Vagina (tissue), 2 donors: ENCODE measurements around the gene ZNF638.

ENCODE experiments used
- POLR2AphosphoS5 ChIP-seq, 2 donors: sonication (generic); formaldehyde crosslinking; IDR thresholded peaks; one replicate each; pipeline ENCODE4 v1.9.0; 2017; ENCODE audit warnings: antibody characterized with exemption in 2 of 2, mild to moderate bottlenecking in 2 of 2, low read depth in 1 of 2; ENCODE audit not compliant: insufficient read depth in 1 of 2
- TF ChIP-seq, protein P1 (sequence below), 3 experiments: fragments of 450-650 bp in 2 of 3; fragments of 200-600 bp in 1 of 3; sonication (generic) in 1 of 3; IDR thresholded peaks; one replicate each; pipeline ENCODE4 v1.5.1; 2017 to 2019; ENCODE audit warnings: antibody characterized with exemption in 3 of 3, mild to moderate bottlenecking in 2 of 3, moderate library complexity in 2 of 3

DNA sequence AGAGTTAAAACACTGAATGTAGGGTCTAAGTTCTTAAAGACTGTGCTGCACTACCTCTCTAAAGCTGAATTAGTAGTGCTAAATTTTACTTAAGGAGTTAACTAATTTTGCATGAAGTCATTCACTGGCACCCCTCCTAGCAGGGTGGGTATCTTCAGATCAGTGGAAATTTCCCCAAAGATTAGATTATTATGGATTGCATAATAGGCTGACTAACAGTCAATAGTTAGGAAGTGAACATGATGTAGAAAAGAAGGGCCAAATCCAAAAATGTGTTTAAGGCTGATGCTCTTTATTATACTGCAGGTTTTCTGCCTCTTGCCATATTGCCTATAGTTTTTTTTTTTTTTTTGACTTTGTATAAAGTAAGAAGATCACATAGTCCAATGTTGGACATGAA is 5.2 kb downstream of the ZNF638 start:
- TF ChIP-seq, protein P1, sequence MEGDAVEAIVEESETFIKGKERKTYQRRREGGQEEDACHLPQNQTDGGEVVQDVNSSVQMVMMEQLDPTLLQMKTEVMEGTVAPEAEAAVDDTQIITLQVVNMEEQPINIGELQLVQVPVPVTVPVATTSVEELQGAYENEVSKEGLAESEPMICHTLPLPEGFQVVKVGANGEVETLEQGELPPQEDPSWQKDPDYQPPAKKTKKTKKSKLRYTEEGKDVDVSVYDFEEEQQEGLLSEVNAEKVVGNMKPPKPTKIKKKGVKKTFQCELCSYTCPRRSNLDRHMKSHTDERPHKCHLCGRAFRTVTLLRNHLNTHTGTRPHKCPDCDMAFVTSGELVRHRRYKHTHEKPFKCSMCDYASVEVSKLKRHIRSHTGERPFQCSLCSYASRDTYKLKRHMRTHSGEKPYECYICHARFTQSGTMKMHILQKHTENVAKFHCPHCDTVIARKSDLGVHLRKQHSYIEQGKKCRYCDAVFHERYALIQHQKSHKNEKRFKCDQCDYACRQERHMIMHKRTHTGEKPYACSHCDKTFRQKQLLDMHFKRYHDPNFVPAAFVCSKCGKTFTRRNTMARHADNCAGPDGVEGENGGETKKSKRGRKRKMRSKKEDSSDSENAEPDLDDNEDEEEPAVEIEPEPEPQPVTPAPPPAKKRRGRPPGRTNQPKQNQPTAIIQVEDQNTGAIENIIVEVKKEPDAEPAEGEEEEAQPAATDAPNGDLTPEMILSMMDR (IDR thresholded peaks at IDR 0.05), result no peak
- TF ChIP-seq POLR2AphosphoS5 (IDR thresholded peaks at IDR 0.05; ENCODE audit: insufficient read depth in 1 of 2, low read depth in 1 of 2), result no peak
